Fibroblast of the aortic adventitia (primary cell): Measurements from ENCODE around the gene TTC1. TPM values are rescaled to one million over a fixed set of nuclear protein-coding genes. Genes with fewer than 3 reads are reported as not detected.
A peak's percentile ranks its signal among the peaks of the same experiment; 100 is the strongest.

Experiments
- DNase-seq: peaks from one replicate; pipeline ENCODE4 v3.0.0-alpha.2; 2010; ENCODE audit warnings: low read depth
- H3K4me3 ChIP-seq: 2 replicates; pipeline ENCODE4 v1.5.1; 2011; ENCODE audit warnings: low read depth, mild to moderate bottlenecking, control low read depth, low read length, moderate library complexity
- CTCF ChIP-seq: IDR thresholded peaks from 2 replicates; pipeline ENCODE4 v1.5.1; 2011; ENCODE audit warnings: mild to moderate bottlenecking, low read length, control low read depth, inconsistent platforms; ENCODE audit not compliant: insufficient read depth
- total RNA-seq: library from RNA; depleted of rRNA; stranded (reverse); fragments of >200 nt; gene quantifications from 2 replicates; pipeline ENCODE4 v1.2.3, GENCODE V29; 2012; ENCODE audit warnings: low replicate concordance

TTC1 gene
- total RNA-seq, 1 donor = 56.4 TPM

GRCh38 chr5:160020964-160021363, 12.0 kb downstream of the TTC1 start:
- no peak for TF ChIP-seq CTCF
- no peak for DNase-seq

DNA sequence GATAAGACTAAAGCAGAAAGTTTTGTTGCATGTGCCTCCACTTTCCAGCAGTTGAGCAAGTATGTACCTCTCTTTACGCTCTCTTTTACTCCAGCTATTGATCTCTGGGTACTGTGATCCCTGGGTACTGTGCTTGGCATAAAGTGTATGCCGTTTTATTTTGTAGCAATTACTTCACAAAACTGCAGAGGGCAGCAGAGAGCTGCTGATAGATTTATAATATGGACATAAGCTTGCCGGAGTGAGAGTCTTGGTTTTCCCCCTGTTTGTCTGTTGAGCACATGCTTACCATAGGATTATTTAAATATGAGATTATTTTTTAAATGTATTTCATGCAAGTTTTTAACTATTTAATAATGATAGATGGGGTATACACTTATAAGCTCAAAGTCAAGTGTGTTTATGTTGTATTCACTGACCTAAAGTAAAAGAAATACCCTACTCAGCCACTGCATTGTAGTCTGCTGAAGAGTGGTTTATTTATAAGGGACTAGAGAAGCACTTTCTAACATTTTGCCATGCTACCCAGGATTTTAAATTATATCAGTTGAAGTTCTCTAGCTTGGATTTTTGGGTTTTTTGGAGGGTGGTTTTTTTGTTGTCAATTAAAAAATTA, 13.0 kb downstream of the TTC1 start:
- TF ChIP-seq CTCF = peak; percentile 67
- no peak overlapping the region for H3K4me3 ChIP-seq
- peak; percentile 85 for DNase-seq

More at GRCh38 chr5:160020964-160021363, 12.0 kb downstream of the TTC1 start:
- no peak overlapping the region for H3K4me3 ChIP-seq

DNA sequence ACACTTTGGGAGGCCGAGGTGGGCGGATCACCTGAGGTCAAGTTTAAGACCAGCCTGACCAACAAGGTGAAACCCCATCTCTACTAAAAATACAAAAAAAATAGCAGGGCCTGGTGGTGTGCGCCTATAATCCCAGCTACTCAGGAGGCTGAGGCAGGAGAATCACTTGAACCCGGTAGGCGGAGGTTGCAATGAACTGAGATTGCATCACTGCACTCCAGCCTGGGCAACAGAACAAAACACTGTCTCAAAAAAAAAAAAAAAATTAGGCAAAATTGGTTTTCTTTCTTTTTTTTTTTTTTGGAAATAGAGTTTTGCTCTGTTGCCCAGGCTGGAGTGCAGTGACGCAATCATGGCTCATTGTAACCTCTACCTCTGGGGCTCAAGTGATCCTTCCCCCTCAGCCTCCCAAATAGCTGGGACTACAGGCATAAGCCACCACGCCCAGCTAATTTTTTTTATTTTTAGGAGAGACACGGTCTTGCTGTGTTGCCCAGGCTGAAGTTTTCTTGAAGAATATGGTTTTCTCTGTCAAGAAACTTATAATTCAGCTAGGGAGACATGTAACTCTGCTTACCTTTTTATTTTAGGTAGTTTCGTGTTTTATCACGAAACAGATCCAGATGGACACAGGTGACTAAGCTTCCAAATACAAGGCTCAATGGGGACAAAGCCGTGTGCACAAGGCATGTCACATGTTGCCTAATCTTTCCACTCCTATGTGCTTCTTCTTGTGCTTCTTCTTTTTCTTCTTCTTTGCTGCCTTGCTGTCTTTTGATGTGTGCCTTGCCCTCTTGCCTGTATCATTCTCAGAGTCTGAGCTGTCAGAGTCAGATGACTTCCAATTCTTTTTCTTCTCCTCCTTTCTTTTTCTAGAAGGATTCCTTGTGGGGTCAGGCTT, 14.3 kb downstream of the TTC1 start:
- no peak for TF ChIP-seq CTCF
- no peak for DNase-seq
- H3K4me3 ChIP-seq = no peak overlapping the region

- no peak for DNase-seq
- TF ChIP-seq CTCF = no peak
- H3K4me3 ChIP-seq = no peak overlapping the region
Observed at GRCh38 chr5:160023908-160024630, 15.1 kb downstream of the TTC1 start.

GRCh38 chr5:160029004-160029403, 20.1 kb downstream of the TTC1 start:
- no peak for DNase-seq
- H3K4me3 ChIP-seq = no peak overlapping the region
- TF ChIP-seq CTCF = no peak

DNA sequence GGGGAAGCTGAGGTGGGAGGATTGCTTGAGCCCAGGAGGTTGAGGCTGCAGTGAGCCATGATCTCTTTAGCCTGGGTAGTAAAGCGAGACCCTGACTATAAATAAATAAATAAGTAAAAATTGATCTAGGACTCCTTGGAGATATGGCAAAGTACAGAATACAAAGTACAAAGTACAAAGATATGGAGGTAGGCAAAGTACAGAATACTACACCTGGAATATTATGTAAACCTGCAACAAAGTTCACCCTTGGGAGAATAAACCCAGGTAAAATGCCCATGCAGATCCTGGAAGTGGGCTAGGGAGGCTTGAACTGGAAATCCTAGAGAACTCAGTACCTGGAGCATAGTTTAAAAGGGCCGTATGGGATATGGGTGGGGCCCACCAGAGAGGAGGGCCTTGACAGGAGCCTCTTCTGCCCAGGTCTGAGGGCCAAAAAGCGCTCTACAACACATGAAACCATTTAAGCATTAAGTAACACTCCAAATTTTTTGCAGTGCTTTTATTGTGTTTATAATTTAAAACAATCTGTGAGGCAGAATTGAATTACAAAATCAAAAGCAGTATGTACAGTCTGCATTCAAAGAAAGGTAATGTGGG, 20.7 kb downstream of the TTC1 start:
- H3K4me3 ChIP-seq = no peak overlapping the region
- no peak for DNase-seq
- TF ChIP-seq CTCF = no peak
